ENCODE data around the gene ABL2.
"Not testable (repeated sequence)": the region's sequence is repeated elsewhere in the genome, so short reads cannot be mapped to it uniquely, and the experiment has no call there.

Gene ABL2

GRCh38 chr1:179217943-179218507, 11.5 kb downstream of the ABL2 start:
- DNase-seq (ENCODE audit: low read depth): peak; percentile 47

- not testable (repeated sequence) for DNase-seq (ENCODE audit: low read depth)
These were observed 16.2 kb downstream of the ABL2 start for GRCh38 chr1:179213317-179213716.

GRCh38 chr1:179208681-179209477, 20.6 kb downstream of the ABL2 start:
- DNase-seq (ENCODE audit: low read depth): no peak

DNA sequence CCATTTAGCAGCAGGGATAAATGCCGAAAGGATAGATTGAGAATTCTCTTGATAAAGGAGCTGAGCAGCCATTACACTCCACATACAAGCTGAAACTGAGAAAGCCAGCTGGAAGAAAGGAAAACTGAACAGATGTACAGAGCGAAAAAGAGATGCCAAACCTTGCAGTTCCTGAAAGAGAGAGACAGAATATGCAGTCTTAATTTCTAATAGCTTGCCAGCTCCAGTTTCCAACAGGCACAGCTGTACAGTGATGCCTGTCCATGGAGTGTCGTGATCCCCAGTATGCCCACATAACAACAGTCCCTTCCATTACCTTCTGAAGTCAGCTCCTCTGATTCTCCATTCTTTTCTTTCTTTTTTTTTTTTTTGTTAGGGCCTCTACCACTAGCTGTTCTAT, 22.7 kb downstream of the ABL2 start:
- no peak for DNase-seq (ENCODE audit: low read depth)

DNA sequence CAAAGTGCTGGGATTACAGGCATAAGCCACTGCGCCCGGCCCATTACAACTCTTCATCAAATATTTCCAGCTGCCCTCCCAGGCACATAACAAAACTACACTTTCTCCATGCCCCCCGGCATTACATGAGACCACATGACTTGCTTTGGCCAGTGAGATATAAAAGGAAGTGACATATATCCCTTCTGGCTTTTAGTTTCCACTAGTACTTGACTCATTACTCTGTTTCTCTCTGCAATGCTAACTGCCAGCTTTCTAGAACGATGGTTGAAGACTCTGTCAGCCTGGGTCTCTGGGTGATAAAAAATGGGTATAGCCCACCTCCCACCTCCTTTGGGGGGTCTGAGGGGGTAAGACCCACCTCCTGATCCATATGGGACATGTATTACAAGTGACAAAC, 24.2 kb downstream of the ABL2 start:
- DNase-seq (ENCODE audit: low read depth): no peak

DNA sequence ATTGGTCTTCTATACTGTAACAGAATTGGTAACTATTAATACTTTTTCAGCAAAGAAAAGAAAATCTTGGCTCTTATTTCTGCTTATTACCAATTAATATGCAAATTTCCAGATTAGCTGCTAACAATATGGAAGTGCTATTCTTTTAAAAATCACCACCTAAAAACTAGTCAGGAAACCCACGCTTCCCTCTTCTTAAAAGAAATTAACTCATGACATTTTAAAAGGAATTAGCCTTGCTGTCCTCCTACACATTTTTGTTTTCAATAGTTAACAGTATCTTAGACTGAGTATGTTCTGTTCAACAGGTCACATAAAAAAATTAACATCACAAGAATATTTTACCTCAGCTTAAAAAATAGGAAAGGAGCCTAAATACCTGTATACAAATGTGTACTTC, 27.3 kb downstream of the ABL2 start:
- no peak for DNase-seq (ENCODE audit: low read depth)

- DNase-seq (ENCODE audit: low read depth): no peak
These were observed 28.9 kb downstream of the ABL2 start for GRCh38 chr1:179200586-179200985.

GRCh38 chr1:179197690-179198297, 31.7 kb downstream of the ABL2 start:
- DNase-seq (ENCODE audit: low read depth): no peak

GRCh38 chr1:179195857-179196256, 33.6 kb downstream of the ABL2 start:
- DNase-seq (ENCODE audit: low read depth): not testable (repeated sequence)

GRCh38 chr1:179195376-179195775, 34.1 kb downstream of the ABL2 start:
- DNase-seq (ENCODE audit: low read depth): no peak

GRCh38 chr1:179194068-179194537, 35.4 kb downstream of the ABL2 start:
- no peak for DNase-seq (ENCODE audit: low read depth)

DNA sequence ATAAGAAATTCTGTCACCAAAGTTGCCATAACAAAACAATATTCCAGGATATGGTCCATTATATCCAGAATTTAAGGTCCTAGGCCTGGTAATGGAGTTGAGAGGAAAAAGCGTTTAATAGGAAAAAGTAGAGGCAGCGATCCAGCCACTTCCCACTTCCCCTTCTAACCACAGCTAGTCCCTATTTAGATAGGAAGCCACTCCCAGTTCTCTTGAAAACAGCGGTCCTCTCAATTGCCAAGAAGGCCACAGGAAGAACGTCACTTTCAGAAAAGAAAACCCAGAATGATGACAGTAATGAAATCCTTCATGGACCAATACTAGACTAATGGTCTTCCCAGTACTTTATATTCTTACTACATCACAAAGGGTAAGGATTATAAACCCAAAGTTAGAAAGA, 38.6 kb downstream of the ABL2 start:
- DNase-seq (ENCODE audit: low read depth): no peak

- DNase-seq (ENCODE audit: low read depth): no peak
These were observed 41.6 kb downstream of the ABL2 start for GRCh38 chr1:179187735-179188471.

- no peak for DNase-seq (ENCODE audit: low read depth)
These were observed 42.4 kb downstream of the ABL2 start for GRCh38 chr1:179187043-179187442.

DNA sequence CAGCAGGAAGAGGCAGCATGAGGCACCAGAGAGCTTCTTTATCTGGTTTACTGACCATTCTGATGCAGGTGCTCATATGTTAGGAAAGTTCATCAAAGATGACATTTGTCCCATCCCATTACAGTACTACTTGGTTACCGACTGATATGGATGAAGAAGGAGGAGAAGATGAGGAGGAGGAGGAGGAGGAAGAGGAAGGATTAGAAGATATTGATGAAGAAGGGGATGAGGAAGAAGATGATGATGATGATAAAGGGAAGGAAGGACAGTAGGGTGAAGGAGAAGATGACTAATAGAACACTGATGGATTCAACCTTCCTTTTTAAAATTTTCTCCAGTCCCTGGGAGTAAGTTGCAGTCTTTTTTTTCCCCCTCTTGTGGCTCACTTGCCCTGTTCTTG, 45.1 kb downstream of the ABL2 start:
- DNase-seq (ENCODE audit: low read depth): no peak

GRCh38 chr1:179183857-179184256, 45.6 kb downstream of the ABL2 start:
- DNase-seq (ENCODE audit: low read depth): no peak

DNA sequence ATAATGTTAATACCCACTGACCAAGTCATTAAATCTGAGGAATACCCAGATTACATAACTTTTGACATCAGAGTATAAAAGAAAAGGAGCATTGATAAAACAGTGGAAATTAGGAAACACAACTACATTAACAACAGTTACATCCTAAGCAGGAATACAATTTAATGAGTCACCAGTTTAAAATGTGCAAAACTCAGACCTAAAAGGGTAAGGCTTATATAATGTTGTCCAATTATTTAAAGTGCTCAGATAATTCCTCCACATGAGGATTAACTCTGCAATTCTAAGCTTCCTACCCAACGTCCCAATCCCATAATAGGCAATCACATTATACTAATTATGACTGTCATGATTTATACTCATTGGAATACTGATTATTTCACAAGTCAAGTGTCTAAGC, 50.5 kb downstream of the ABL2 start:
- DNase-seq (ENCODE audit: low read depth): peak; percentile 54

- DNase-seq (ENCODE audit: low read depth): no peak
These were observed 51.3 kb downstream of the ABL2 start for GRCh38 chr1:179178183-179178582.

GRCh38 chr1:179177615-179178014, 51.9 kb downstream of the ABL2 start:
- no peak for DNase-seq (ENCODE audit: low read depth)

DNA sequence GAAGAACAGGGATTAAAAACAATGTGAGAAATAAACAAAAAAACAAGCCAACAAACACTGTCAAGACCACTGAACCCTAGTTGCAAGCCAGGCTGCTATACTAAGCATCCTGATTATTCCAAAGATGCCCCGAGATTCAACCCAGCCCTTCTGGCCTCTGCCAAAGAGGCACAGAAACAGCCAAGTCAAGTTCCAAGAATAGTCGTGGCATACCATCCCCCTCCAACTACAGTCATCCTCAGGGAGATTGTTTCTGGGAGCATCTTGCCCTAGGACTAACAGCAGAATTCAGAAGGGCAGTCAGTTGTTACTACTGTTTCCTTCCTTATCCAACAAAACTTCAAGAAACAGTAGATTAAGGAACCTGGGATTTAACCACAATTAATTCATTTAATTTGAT, 52.3 kb downstream of the ABL2 start:
- DNase-seq (ENCODE audit: low read depth): peak; percentile 61

DNA sequence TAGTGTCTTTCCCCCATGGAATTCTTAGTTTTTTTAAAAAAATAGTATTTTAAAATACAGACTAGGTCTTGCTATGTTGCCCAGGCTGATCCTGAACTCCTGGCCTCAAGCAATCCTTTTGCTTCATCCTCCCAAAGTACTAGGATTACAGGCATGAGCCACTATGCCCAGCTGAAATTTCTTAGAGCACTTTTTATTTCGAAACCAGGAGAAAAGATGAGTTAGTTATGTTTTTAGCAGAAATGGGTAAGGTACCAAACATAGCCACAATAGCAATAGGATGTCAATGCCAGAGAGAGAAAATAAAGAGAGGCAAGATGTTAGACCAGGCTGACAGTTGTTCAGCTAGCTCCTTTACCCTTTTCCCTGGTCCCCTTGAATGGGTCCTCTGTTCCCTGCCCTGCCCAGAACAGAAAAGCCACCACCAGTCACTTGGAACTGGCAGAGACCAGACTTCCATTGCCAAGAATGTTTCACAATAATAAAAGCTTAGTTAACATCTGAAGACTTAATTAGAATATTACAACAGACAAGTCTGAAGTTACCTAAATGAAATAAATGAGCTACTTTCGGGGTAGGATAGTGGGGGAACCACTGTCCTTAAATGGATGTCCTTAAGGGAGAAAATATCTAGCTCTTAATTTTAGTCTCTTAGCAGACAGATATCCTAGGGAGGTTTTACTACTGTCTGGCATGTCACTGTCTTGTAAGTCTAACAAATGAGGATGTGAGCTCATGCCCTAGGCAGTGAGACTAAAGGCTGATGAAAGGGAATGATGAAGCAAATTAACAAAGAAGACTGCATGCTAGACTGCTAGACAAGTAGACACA, 54.3 kb downstream of the ABL2 start:
- peak; percentile 71 for DNase-seq (ENCODE audit: low read depth)

DNA sequence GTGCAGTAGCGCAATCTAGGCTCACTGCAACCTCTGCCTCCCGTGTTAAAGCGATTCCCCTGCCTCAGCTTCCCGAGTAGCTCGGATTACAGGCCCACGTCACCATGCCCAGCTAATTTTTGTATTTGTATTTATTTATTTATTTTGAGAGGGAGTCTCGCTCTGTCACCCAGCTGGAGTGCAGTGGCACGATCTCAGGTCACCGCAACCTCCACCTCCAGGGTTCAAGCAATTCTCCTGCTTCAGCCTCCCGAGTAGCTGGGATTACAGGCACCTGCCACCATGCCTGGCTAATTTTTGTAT, 59.1 kb downstream of the ABL2 start:
- DNase-seq (ENCODE audit: low read depth): not testable (repeated sequence)
